DMS 273 (cell line): ENCODE data around the gene BRSK2.
"Not testable (repeated sequence)": the region's sequence is repeated elsewhere in the genome, so short reads cannot be mapped to it uniquely, and the experiment has no call there.

Source experiments
- DNase-seq: peaks from one replicate; lab custom pipeline; 2025; ENCODE audit not compliant: unreplicated experiment; lab: John Stamatoyannopoulos, UW

Gene BRSK2

DNA sequence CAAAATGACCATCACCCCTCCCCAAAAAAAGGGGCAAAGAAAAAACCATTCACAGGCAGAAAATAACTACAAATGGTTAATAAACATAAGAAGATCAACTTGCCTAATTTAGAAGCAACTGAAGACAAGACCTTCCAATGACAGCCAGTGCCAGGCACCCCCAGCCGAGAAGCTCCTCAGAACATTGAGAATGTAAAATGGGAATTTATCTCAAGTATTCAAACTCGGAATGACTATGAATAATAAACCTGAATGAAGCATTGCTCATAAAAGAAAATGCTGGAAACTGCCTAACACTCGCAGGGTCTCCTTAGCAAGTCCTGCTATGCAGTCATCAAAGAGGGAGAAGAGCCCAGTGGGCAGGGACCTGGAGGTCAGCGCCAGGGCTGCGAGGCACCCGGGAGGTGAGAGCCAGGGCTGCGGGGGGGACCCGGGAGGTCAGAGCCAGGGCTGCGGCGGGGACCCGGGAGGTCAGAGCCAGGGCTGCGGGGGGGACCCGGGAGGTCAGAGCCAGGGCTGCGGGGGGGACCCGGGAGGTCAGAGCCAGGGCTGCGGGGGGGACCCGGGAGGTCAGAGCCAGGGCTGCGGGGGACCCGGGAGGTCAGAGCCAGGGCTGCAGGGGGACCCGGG is 120.0 kb downstream of the BRSK2 start:
- DNase-seq = no peak

DNA sequence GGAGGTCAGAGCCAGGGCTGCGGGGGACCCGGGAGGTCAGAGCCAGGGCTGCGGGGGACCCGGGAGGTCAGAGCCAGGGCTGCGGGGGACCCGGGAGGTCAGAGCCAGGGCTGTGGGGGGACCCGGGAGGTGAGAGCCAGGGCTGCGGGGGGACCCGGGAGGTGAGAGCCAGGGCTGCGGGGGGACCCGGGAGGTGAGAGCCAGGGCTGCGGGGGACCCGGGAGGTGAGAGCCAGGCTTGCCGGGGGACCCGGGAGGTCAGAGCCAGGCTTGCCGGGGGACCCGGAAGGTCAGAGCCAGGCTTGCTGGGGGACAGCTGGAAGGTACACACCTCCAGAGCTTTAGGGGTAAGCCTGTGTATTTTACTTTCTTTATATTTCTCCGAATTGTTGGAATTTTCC is 120.6 kb downstream of the BRSK2 start:
- not testable (repeated sequence) for DNase-seq

- no peak for DNase-seq
Measured at GRCh38 chr11:1510928-1511327, 121.2 kb downstream of the BRSK2 start.

- DNase-seq = no peak
Measured at GRCh38 chr11:1511937-1512496, 122.3 kb downstream of the BRSK2 start.
